ENCODE data around the gene SMAGP.

Gene SMAGP

GRCh38 chr12:51199366-51199945, 70.8 kb downstream of the SMAGP start:
- DNase-seq (ENCODE audit: low read depth): no peak
- H3K4me3 ChIP-seq (ENCODE audit: low read depth, low read length): no peak overlapping the region
- no peak for TF ChIP-seq CTCF (conservative IDR thresholded peaks at IDR 0.05; ENCODE audit: low read depth, low read length)

- TF ChIP-seq CTCF (conservative IDR thresholded peaks at IDR 0.05; ENCODE audit: low read depth, low read length): no peak
- DNase-seq (ENCODE audit: low read depth): peak; percentile 11
- no peak overlapping the region for H3K4me3 ChIP-seq (ENCODE audit: low read depth, low read length)
These were observed 71.4 kb downstream of the SMAGP start for GRCh38 chr12:51198568-51199365.

- H3K4me3 ChIP-seq (ENCODE audit: low read depth, low read length): no peak overlapping the region
- DNase-seq (ENCODE audit: low read depth): no peak
- TF ChIP-seq CTCF (conservative IDR thresholded peaks at IDR 0.05; ENCODE audit: low read depth, low read length): no peak
These were observed 72.3 kb downstream of the SMAGP start for GRCh38 chr12:51197736-51198567.

GRCh38 chr12:51196547-51196946, 73.7 kb downstream of the SMAGP start:
- no peak for DNase-seq (ENCODE audit: low read depth)
- H3K4me3 ChIP-seq (ENCODE audit: low read depth, low read length): no peak overlapping the region
- no peak for TF ChIP-seq CTCF (conservative IDR thresholded peaks at IDR 0.05; ENCODE audit: low read depth, low read length)

GRCh38 chr12:51195841-51196240, 74.4 kb downstream of the SMAGP start:
- TF ChIP-seq CTCF (conservative IDR thresholded peaks at IDR 0.05; ENCODE audit: low read depth, low read length): no peak

More at GRCh38 chr12:51195841-51196240, 74.4 kb downstream of the SMAGP start:
- H3K4me3 ChIP-seq (ENCODE audit: low read depth, low read length): no peak overlapping the region
- no peak for DNase-seq (ENCODE audit: low read depth)
